ENCODE measurements around the gene TLN1.

Gene TLN1

DNA sequence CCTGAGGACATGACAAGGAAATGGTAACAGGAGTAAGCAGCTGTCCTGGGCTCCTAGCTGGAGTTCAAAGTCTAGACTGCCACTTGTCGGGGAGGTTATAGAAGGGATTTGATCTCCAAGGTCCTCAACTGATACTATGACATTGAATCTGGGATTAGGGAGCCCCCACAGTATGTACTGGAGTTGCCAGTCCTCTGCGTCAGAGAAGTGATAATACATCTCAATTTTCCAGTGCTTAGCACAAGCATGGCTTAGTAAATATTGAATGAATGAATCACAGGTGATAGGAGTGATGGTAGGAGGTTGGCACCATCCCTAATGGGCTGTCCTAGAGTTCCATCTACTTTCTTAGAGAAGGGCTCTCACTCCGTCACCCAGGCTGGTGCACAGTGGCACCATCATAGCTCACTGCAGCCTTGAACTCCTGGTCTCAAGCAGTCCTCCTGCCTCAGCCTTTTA lies 36.0 kb downstream of the TLN1 start:
- TF ChIP-seq, protein P1, sequence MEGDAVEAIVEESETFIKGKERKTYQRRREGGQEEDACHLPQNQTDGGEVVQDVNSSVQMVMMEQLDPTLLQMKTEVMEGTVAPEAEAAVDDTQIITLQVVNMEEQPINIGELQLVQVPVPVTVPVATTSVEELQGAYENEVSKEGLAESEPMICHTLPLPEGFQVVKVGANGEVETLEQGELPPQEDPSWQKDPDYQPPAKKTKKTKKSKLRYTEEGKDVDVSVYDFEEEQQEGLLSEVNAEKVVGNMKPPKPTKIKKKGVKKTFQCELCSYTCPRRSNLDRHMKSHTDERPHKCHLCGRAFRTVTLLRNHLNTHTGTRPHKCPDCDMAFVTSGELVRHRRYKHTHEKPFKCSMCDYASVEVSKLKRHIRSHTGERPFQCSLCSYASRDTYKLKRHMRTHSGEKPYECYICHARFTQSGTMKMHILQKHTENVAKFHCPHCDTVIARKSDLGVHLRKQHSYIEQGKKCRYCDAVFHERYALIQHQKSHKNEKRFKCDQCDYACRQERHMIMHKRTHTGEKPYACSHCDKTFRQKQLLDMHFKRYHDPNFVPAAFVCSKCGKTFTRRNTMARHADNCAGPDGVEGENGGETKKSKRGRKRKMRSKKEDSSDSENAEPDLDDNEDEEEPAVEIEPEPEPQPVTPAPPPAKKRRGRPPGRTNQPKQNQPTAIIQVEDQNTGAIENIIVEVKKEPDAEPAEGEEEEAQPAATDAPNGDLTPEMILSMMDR (conservative IDR thresholded peaks at IDR 0.05): no peak
- H3K27ac ChIP-seq: no peak overlapping the region

DNA sequence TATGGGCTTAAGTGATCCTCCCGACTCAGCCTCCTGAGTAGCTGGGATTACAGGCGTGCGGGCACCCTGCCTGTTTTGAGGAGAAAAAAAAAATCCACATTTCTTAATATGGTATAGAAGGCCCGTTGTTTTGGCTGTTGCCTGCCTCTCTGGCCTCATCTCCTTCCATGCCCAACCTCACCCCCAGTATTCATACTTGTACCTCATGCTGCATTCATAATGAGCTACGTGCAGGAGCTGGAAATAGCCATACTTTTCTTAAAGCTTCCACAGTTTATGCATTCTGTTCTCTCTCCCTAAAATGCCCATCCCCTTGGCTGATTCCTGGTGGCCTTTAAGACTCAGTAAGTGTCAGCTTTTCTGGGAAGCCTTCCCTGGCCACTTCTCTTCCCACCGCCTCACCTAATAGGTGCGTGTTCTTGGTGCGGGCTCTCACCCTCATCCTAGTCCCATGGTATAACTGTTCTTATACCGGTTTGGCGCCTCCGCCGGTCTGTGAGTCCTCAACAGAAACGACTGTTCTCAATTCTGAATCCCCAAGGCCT lies 40.2 kb downstream of the TLN1 start:
- peak overlapping the region; percentile 86; the same call in 1 of the 2 replicates for H3K27ac ChIP-seq
- TF ChIP-seq, protein P1 (conservative IDR thresholded peaks at IDR 0.05): no peak

DNA sequence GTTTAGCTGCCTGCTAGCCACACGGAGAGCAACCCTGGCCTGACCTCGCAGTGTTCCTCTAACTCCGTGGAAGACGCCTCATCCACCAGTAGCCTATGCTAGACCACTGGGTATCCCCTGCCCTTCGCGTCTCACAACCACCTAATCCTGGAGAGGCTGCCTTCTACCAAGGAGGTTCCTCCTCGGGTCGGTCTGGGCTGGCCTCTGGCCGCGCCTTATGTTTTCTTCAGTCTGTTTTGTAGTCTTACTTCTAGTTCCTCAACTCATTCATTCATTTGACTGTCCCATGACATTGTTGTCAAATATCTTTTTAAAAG lies 40.7 kb downstream of the TLN1 start:
- TF ChIP-seq, protein P1 (conservative IDR thresholded peaks at IDR 0.05): no peak
- H3K27ac ChIP-seq: peak overlapping the region; percentile 86

DNA sequence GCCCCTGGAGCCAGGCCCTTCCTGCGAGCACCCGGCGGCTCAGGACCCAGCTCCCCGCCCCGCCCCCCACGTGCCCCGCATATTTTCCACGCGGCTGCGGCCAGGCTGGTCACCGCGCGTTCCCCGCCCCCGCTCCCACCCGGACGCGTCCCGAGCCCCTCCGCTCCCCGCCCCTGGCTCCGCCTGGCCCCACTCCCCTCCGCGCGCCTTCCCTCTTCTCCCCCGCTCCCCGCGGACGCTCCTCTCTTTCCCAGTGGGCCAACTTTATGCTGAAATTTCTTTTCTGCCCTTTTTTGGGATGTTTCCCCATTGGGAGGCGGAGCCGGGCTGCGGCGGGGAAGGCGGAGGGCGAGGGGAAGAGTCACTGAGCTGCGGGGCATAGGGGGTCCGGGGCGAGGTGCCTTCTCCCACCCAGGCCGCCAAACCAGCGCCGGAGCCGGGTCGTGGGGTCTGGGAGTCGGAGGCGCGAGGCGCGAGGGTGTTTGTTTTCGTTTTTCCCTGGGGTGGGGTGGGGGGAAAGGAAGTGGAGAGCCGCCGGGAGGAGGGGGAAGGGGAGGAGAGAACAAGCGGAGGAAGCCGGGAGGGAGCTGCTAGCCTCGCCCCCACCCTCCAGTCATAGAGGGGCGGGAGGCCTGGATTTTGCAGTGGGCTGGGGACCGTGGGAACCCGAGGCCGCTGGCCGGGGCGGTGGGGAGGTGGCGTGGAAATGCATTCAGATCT lies 41.2 kb downstream of the TLN1 start:
- TF ChIP-seq, protein P1 (conservative IDR thresholded peaks at IDR 0.05): no peak
- H3K27ac ChIP-seq: peak overlapping the region; percentile 86

DNA sequence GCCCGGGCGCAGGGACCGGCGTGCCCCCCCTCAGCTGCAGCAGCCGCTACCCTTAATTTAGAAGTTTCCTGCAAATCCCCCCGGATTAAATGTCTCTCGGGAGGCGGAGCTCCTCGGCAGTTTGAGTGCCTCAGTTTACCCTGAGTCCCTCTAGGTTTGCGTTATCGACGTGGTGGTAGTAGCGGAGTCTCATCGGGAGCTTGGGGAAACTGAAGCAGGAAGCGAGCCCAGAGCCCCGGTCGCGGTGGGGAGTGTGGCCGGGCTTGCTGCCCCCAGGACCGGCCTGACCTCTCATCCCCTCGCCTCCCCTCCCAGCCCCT lies 41.7 kb downstream of the TLN1 start:
- H3K27ac ChIP-seq: peak overlapping the region; percentile 86
- TF ChIP-seq, protein P1 (conservative IDR thresholded peaks at IDR 0.05): no peak

DNA sequence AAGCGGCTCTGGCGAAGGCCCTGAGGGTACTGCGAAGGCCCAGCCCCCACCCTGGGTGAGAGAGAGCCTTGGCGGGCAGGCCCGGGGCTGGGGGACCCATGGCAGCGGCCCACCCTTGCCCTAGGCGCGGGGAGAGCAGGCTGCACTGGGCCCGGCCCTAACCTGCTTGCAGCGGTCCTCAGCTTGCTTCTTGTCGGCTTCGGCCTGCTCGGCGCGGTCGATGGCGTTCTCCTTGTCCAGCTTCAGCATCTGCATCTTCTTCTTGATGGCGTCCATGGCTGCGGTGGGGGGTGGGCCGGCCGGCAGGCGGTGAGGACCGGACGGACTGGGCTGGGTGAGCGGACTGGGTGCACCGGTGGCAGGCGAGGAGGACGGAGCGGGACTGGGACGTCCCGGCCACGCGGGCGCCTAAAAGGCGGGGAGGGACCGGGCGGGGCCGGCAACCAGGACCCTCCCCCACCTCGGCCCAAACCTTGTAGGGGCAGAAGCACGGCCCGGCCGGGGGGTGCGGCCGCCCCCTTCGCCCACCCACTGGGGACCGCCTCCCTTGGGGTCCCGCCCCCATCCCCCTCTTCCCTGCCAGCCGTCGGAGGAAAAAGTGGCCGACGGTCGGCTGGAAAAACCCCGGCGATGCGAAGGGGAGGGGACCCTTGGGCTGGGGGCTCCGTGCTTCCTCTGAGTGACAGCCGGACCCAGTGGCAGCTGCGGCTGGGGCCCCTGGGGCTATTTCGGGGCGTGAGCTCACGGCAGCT lies 42.3 kb downstream of the TLN1 start, which contains the start of gene TPM2:
TPM2 (minus strand) TSS at position 384 of the 752 bp plus-strand sequence; CDS start at position 276, 108 bp downstream.
- peak within 1 kb of the TSS; percentile 86 for H3K27ac ChIP-seq
- TF ChIP-seq, protein P1 (conservative IDR thresholded peaks at IDR 0.05): no peak
